OCI-LY1 (cell line): ENCODE results near the gene SNCG.
A peak's percentile ranks its signal among the peaks of the same experiment; 100 is the strongest.
"Not testable (repeated sequence)": the region's sequence is repeated elsewhere in the genome, so short reads cannot be mapped to it uniquely, and the experiment has no call there.

Experiments used
- H2AFZ ChIP-seq: fragments of 200-600 bp; sonication (generic), shearing (Covaris generic); 2 replicates; pipeline ENCODE4 v1.6.0; 2014; ENCODE audit warnings: antibody characterized with exemption, mild to moderate bottlenecking, low read length
- H3F3A ChIP-seq: fragments of 200-600 bp; sonication (generic), shearing (Covaris generic); 2 replicates; pipeline ENCODE4 v1.6.0; 2014; ENCODE audit warnings: mild to moderate bottlenecking, antibody characterized with exemption, low read length, moderate library complexity; ENCODE audit not compliant: insufficient read depth
- H3K27ac ChIP-seq: fragments of 200-600 bp; sonication (generic); 2 replicates; pipeline ENCODE4 v1.5.1; 2014; ENCODE audit warnings: low read length, mixed run types, mild to moderate bottlenecking, low read depth; ENCODE audit not compliant: poor library complexity, severe bottlenecking
- H3K27me3 ChIP-seq: fragments of 200-600 bp; sonication (generic); 2 replicates; pipeline ENCODE4 v1.6.0; 2014; ENCODE audit warnings: antibody characterized with exemption, mild to moderate bottlenecking, low read length, moderate library complexity; ENCODE audit not compliant: insufficient read depth
- H3K36me3 ChIP-seq: fragments of 200-600 bp; sonication (generic); 2 replicates; pipeline ENCODE4 v1.6.1; 2014; ENCODE audit warnings: mild to moderate bottlenecking, antibody characterized with exemption, low read length, moderate library complexity, mixed read lengths; ENCODE audit not compliant: insufficient read depth
- H3K4me1 ChIP-seq: fragments of 200-600 bp; sonication (generic); 2 replicates; pipeline ENCODE4 v1.5.1; 2014; ENCODE audit warnings: mild to moderate bottlenecking, low read length, moderate library complexity; ENCODE audit not compliant: insufficient read depth, severe bottlenecking
- H3K4me2 ChIP-seq: fragments of 200-600 bp; sonication (generic), shearing (Covaris generic); 2 replicates; pipeline ENCODE4 v1.6.1; 2014; ENCODE audit warnings: low read length
- H3K4me3 ChIP-seq: fragments of 200-600 bp; sonication (generic); 2 replicates; pipeline ENCODE4 v1.5.1; 2014; ENCODE audit warnings: low read length, low read depth, mild to moderate bottlenecking, mixed read lengths; ENCODE audit not compliant: poor library complexity, severe bottlenecking
- H3K79me2 ChIP-seq: fragments of 200-600 bp; shearing (Covaris generic); 2 replicates; pipeline ENCODE4 v1.6.1; 2016; ENCODE audit warnings: mixed run types, low read length, mixed read lengths; ENCODE audit not compliant: insufficient read depth
- H3K9ac ChIP-seq: fragments of 200-600 bp; sonication (generic), shearing (Covaris generic); 2 replicates; pipeline ENCODE4 v1.6.1; 2014; ENCODE audit warnings: mild to moderate bottlenecking, low read length, mixed read lengths
- H3K9me2 ChIP-seq: fragments of 200-600 bp; sonication (generic), shearing (Covaris generic); 2 replicates; pipeline ENCODE4 v1.6.1; 2014; ENCODE audit warnings: low read depth, mild to moderate bottlenecking, low read length, mixed read lengths
- H3K9me3 ChIP-seq: fragments of 200-600 bp; shearing (Covaris generic); 2 replicates; pipeline ENCODE4 v1.6.1; 2014; ENCODE audit warnings: low read length, mixed read lengths
- H4K20me1 ChIP-seq: fragments of 200-600 bp; sonication (generic), shearing (Covaris generic); 2 replicates; pipeline ENCODE4 v1.6.0; 2016; ENCODE audit warnings: mild to moderate bottlenecking, low read length; ENCODE audit not compliant: insufficient read depth
- CTCF ChIP-seq: fragments of 200-600 bp; sonication (generic), shearing (Covaris generic); IDR thresholded peaks from 2 replicates; pipeline ENCODE4 v1.5.1; 2017; ENCODE audit warnings: mild to moderate bottlenecking, antibody characterized with exemption, low read length, moderate library complexity, mixed read lengths
- EZH2 ChIP-seq: fragments of 200-600 bp; sonication (generic), shearing (Covaris generic); IDR thresholded peaks from 2 replicates; pipeline ENCODE4 v1.8.0; 2017; ENCODE audit warnings: borderline replicate concordance, mixed run types, mild to moderate bottlenecking, antibody characterized with exemption, low read length, moderate library complexity, mixed read lengths

The SNCG gene

GRCh38 chr10:86944907-86945306 lies 13.5 kb upstream of the SNCG start:
- Histone ChIP-seq H3K4me1 (no peaks in the 10 kb centered on the region), H2AFZ (no peak overlapping the region), H3K79me2 (no peaks in the 10 kb centered on the region), H3K9ac (no peak overlapping the region), H3K9me2 (no peaks in the 10 kb centered on the region), H3K4me2 (no peak overlapping the region), H4K20me1 (no peaks in the 10 kb centered on the region), H3K27me3 (0 out of 2 replicates have a peak, but pooled peaks cover 3% of the 10 kb centered on the region), H3F3A (no peaks in the 10 kb centered on the region), H3K36me3 (no peaks in the 10 kb centered on the region), H3K4me3 (no peak overlapping the region), H3K27ac (no peak overlapping the region), H3K9me3 (no peaks in the 10 kb centered on the region)
- TF ChIP-seq EZH2 (no peak), CTCF (no peak)

DNA sequence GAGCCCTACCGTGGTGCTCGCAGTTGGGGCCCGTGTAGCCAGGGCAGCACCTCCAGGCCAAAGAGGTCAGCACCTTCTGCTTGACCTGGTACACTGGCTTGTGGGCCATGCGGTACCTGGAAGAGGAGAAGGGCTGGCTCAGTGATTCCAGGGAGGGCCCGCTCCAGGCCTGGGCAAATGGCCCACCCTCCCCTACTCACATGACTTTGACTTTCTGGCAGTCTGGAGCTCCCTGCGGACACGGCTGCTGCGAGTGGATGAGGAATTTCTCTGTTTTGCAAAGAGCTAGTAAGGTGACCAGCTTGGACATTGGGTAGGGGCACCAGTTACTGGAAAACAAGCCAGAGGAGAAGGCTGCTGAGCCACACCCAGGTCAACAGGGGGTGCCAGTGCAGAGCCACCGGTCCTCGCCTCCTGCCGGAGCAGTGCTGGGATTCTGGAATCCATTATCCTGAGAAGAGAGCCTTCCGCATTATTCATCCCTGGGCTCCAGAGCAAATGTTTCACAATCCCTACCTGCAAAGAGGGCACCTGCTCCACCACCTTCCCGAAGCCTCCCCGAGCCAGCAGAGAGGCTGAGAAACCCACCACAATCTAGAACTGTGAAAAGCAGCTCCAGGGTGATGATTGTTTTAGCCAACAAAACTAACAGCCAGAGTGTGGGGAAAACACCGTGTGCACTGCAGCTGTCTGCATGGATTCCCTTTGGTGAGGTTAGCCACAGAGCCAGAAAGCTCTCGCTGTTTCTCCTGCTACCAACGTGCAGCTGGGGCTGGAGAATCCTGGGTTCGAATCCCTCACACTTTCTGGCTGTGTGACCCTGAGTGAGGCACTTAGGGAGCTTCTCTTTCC lies 12.8 kb upstream of the SNCG start:
- no peak overlapping the region for H2AFZ ChIP-seq
- no peaks in the 10 kb centered on the region for H3K36me3 ChIP-seq
- H3K9me3 ChIP-seq: no peaks in the 10 kb centered on the region
- no peak overlapping the region for H3K9ac ChIP-seq
- no peak overlapping the region for H3K4me2 ChIP-seq
- no peaks in the 10 kb centered on the region for H3F3A ChIP-seq
- no peak overlapping the region for H3K27ac ChIP-seq
- 0 out of 2 replicates have a peak, but pooled peaks cover 3% of the 10 kb centered on the region for H3K27me3 ChIP-seq
- no peaks in the 10 kb centered on the region for H3K9me2 ChIP-seq
- no peaks in the 10 kb centered on the region for H4K20me1 ChIP-seq
- no peak overlapping the region for H3K4me3 ChIP-seq
- H3K4me1 ChIP-seq: no peaks in the 10 kb centered on the region
- TF ChIP-seq CTCF: peak; percentile 19; the same call in 1 of the 2 replicates
- no peak for TF ChIP-seq EZH2
- no peaks in the 10 kb centered on the region for H3K79me2 ChIP-seq

DNA sequence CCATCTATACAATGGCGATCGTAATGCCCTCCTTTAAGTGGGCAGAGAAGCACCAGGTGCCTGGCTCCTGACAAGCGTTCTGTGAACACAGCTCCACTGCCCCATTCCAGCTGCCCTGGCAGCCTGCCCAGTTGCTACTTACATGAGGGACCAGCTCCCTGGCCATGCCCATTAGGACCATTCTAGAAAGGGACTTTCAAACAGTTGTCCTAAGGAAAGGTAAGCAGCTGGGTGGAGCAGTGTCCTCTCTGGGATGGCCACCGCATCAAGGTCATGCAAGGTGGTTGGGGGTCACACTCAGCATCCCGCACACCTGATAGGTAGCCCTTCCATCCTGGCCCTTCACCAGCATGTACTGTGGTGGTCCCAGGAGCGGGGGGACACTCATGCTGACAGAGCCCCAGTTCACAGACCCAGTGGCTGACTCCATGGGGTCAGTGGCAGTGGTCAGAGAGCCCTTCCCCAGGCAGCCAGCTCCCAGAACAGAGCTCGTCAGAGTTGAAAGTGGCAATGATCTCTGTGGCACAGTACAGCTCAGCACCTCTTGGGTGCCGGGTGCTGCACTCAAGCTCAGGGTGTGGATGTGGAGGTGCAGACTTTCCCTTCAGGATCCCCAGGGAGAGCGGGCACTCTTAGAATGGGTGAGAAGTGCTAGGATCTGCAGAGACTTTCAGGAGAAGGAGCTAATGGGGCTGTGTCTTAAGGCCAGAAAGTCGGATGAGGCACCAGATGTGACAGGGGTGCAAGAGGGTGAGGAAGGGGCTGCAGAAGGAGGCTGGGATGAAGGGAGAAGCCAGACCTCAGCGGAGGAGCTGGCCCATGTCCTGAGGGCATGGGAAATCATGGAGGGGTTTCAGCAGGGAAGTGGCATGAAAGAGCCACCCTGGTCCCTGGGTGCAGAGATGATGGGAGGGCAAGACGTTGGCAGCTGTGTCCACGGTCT lies 11.9 kb upstream of the SNCG start:
- Histone ChIP-seq H3K79me2 (no peaks in the 10 kb centered on the region), H3K9me3 (no peaks in the 10 kb centered on the region), H3K36me3 (no peaks in the 10 kb centered on the region), H3K9me2 (no peaks in the 10 kb centered on the region), H3K9ac (no peak overlapping the region), H3F3A (no peaks in the 10 kb centered on the region), H4K20me1 (no peaks in the 10 kb centered on the region), H2AFZ (no peak overlapping the region), H3K27me3 (0 out of 2 replicates have a peak, but pooled peaks cover 3% of the 10 kb centered on the region), H3K4me2 (no peak overlapping the region), H3K4me1 (no peaks in the 10 kb centered on the region), H3K4me3 (no peak overlapping the region), H3K27ac (no peak overlapping the region)
- TF ChIP-seq EZH2 (no peak), CTCF (no peak)

GRCh38 chr10:86947806-86948205 lies 10.6 kb upstream of the SNCG start:
- not testable (repeated sequence) for H3K4me2 ChIP-seq, H2AFZ ChIP-seq, H3K9ac ChIP-seq, H3K27me3 ChIP-seq, H3K36me3 ChIP-seq, H3K9me2 ChIP-seq, H3K79me2 ChIP-seq, H3K9me3 ChIP-seq, H3K4me3 ChIP-seq, H3F3A ChIP-seq, H3K27ac ChIP-seq, H4K20me1 ChIP-seq, H3K4me1 ChIP-seq
